IPS-18c (cell line): Measurements from ENCODE around the gene UGT2B17.
"Not testable (repeated sequence)": the region's sequence is repeated elsewhere in the genome, so short reads cannot be mapped to it uniquely, and the experiment has no call there.

Source experiments
- H3K4me3 ChIP-seq: 2 replicates; pipeline ENCODE4 v1.7.0; 2013; ENCODE audit warnings: low read depth, mild to moderate bottlenecking, low read length, moderate library complexity; ENCODE audit not compliant: insufficient read depth
- H3K9me3 ChIP-seq: one replicate; pipeline ENCODE4 v1.6.1; 2013; ENCODE audit warnings: mild to moderate bottlenecking, low read length, moderate library complexity; ENCODE audit not compliant: control insufficient read depth, insufficient read depth

The UGT2B17 gene

GRCh38 chr4:68576272-68577125 lies at the start of gene UGT2B17:
TSS of gene UGT2B17 (minus strand) at chr4:68576322. CDS start at chr4:68568484, 7,838 bp downstream.
- Histone ChIP-seq H3K4me3 (no peak within 1 kb of the TSS), H3K9me3 (no peaks in the 10 kb centered on the region)

GRCh38 chr4:68622731-68623130 lies 46.6 kb upstream of the UGT2B17 start:
- not testable (repeated sequence) for H3K9me3 ChIP-seq, H3K4me3 ChIP-seq

- Histone ChIP-seq H3K9me3 (no peaks in the 10 kb centered on the region), H3K4me3 (no peak overlapping the region)
Measured at GRCh38 chr4:68617003-68617698, 41.0 kb upstream of the UGT2B17 start.

GRCh38 chr4:68615699-68616422 lies 39.7 kb upstream of the UGT2B17 start:
- Histone ChIP-seq H3K9me3 (no peaks in the 10 kb centered on the region), H3K4me3 (no peak overlapping the region)

- Histone ChIP-seq H3K4me3 (no peak overlapping the region), H3K9me3 (no peaks in the 10 kb centered on the region)
Measured at GRCh38 chr4:68613752-68614151, 37.6 kb upstream of the UGT2B17 start.

GRCh38 chr4:68606240-68606639 lies 30.1 kb upstream of the UGT2B17 start:
- Histone ChIP-seq H3K9me3 (no peaks in the 10 kb centered on the region), H3K4me3 (no peak overlapping the region)

GRCh38 chr4:68599150-68599549 lies 23.0 kb upstream of the UGT2B17 start:
- Histone ChIP-seq H3K9me3 (no peaks in the 10 kb centered on the region), H3K4me3 (no peak overlapping the region)

- H3K4me3 ChIP-seq = no peak overlapping the region
- no peaks in the 10 kb centered on the region for H3K9me3 ChIP-seq
Measured at GRCh38 chr4:68597482-68597881, 21.4 kb upstream of the UGT2B17 start.

GRCh38 chr4:68594678-68595077 lies 18.6 kb upstream of the UGT2B17 start:
- Histone ChIP-seq H3K9me3 (no peaks in the 10 kb centered on the region), H3K4me3 (no peak overlapping the region)

- Histone ChIP-seq H3K9me3 (no peaks in the 10 kb centered on the region), H3K4me3 (no peak overlapping the region)
Measured at GRCh38 chr4:68593112-68593511, 17.0 kb upstream of the UGT2B17 start.

GRCh38 chr4:68592673-68593072 lies 16.6 kb upstream of the UGT2B17 start:
- Histone ChIP-seq H3K4me3 (no peak overlapping the region), H3K9me3 (no peaks in the 10 kb centered on the region)

GRCh38 chr4:68591204-68591603 lies 15.1 kb upstream of the UGT2B17 start:
- no peaks in the 10 kb centered on the region for H3K9me3 ChIP-seq
- H3K4me3 ChIP-seq = no peak overlapping the region

- H3K9me3 ChIP-seq = no peaks in the 10 kb centered on the region
Measured at GRCh38 chr4:68589790-68590189, 13.7 kb upstream of the UGT2B17 start.

GRCh38 chr4:68582339-68582717 lies 6.2 kb upstream of the UGT2B17 start:
- Histone ChIP-seq H3K4me3 (no peak overlapping the region), H3K9me3 (no peaks in the 10 kb centered on the region)

More at GRCh38 chr4:68589790-68590189, 13.7 kb upstream of the UGT2B17 start:
- H3K4me3 ChIP-seq = no peak overlapping the region

- H3K9me3 ChIP-seq = no peaks in the 10 kb centered on the region
- no peak overlapping the region for H3K4me3 ChIP-seq
Measured at GRCh38 chr4:68581383-68582338, 5.5 kb upstream of the UGT2B17 start.

GRCh38 chr4:68577590-68577989 lies 1.5 kb upstream of the UGT2B17 start:
- no peak overlapping the region for H3K4me3 ChIP-seq
- no peaks in the 10 kb centered on the region for H3K9me3 ChIP-seq

GRCh38 chr4:68575636-68576035 lies 486 bp downstream of the UGT2B17 start:
- not testable (repeated sequence) for H3K4me3 ChIP-seq, H3K9me3 ChIP-seq
